Endometrial microvascular endothelial cells (primary cell): ENCODE measurements around the gene ERFE. TPM values are rescaled to one million over a fixed set of nuclear protein-coding genes. Genes with fewer than 3 reads are reported as not detected.

Experiments used
- in situ Hi-C: cut with HindIII; loops from 2 replicates; pipeline ENCODE4 v1.10.0; 2017; ENCODE audit warnings: low sequenced_read_pairs, low pct_unique_long_range_greater_than_20kb; ENCODE audit errors: inconsistent ontology term
- total RNA-seq: library from RNA; depleted of rRNA; stranded (reverse); fragments of >200 nt; gene quantifications from one replicate; pipeline ENCODE4 v1.2.3, GENCODE V29; 2015; ENCODE audit errors: inconsistent ontology term

The ERFE gene
- total RNA-seq, 1 donor from 2014 or later: not detected

DNA sequence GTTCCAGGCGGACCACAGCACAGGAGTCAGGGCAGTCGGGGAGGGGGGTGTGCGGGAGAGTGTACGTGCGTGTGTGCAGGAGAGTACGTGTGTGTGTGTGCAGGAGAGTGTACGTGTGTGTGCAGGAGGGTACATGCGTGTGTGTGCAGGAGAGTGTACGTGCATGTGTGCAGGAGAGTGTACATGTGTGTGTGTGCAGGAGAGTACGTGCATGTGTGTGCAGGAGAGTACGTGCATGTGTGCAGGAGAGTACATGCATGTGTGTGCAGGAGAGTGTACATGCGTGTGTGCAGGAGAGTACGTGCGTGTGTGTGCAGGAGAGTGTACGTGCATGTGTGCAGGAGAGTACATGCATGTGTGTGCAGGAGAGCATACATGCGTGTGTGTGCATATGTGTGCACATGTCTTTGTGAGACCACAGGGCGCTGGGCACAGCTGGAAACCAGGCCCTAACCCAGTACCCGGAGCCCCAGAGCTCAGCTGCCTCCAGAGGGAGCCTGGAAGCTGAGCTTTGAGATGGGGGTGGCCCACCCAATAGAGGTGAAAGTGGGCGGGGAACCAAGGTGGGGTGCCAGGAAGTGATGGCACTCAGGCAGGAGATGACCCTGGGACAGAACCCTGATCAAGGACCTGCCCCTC lies 34.2 kb upstream of the ERFE start:
- in situ Hi-C loops: no loop called here

GRCh38 chr2:238125127-238125885 lies 33.5 kb upstream of the ERFE start:
- in situ Hi-C loops: no loop called here

DNA sequence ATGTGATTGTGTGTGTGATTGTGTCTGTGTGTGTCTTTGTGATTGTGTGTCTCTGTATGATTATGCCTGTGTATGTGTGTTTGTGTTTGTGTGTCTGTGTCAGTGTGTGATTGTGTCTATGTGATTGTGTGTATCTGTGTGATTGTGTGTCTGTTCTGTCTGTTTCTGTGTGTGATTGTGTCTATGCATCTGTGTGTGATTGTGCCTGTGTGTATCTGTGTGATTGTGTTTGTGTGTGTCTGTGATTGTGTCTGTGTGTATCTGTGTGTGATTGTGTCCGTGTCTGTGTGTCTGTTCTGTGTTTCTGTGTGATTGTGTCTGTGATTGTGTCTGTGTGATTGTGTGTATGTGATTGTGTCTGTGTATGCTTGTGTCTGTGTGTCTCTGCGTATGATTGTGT lies 32.4 kb upstream of the ERFE start:
- in situ Hi-C loops: no loop called here

GRCh38 chr2:238126775-238127164 lies 32.0 kb upstream of the ERFE start:
- in situ Hi-C loops: no loop called here

DNA sequence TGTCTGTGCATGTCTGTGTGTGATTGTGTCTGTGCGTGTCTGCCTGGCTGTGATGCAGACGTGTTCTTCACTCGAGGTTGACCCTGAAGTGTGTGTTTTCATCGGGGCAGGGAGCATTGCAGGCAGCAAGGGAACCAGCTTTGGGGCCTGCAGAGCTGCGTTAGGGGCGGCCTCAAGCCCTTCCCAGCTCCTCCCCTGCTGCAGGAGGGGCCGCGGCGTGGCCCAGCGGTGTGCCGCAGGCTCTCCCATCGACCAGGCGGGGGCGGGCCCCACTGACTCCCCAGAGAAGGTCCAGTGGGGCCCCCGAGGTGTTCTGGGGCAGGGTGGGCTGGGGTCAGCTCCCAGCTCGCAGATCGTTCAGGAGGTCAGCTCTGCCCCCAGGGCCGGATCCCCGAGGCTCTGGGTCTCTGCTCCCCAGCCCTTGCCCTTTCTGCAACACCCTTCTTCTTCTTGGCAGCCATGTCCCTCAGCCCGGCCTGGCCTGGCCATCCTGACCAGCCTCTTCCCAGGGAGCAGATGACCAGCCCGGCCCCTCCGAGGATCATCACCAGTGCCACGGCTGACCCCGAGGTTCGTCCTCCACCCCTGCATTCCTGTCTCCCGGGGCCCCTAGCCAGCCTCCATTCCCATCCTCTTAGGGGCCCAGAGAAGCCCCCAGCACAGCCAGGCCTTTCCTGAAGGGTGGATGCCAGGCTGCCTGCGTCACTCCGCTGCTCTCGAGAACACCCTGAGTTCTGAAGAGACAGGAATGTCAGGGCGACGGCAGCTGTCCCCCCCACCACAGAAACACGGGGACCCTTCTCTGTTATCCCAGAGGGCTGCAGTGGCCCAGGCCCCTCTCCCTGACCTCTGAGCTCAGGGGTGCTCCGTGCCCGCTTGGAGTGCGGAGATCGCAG lies 31.4 kb upstream of the ERFE start:
- in situ Hi-C loops: no loop called here

- in situ Hi-C loops: no loop called here
These were observed 30.7 kb upstream of the ERFE start for GRCh38 chr2:238128061-238128440.

GRCh38 chr2:238128534-238129001 lies 30.2 kb upstream of the ERFE start:
- in situ Hi-C loops: no loop called here

- in situ Hi-C loops: no loop called here
These were observed 29.4 kb upstream of the ERFE start for GRCh38 chr2:238129166-238130010.

DNA sequence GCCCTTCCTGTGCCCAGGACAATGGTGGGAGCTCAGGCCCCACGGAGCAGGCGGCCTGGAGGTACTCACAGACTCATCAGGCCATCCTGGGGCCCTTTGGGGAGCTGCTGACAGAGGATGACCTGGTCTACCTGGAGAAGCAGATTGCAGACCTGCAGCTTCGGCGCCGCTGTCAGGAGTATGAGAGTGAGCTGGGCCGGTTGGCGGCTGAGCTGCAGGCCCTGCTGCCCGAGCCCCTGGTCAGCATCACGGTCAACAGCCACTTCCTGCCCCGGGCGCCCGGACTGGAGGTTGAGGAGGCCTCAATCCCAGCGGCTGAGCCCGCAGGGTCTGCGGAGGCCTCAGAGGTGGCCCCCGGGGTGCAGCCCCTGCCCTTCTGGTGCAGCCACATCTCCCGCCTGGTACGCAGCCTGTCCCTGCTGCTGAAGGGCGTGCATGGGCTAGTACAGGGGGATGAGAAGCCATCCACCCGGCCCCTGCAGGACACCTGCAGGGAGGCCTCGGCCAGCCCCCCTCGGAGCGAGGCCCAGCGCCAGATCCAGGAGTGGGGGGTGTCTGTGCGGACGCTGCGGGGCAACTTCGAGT lies 28.6 kb upstream of the ERFE start:
- in situ Hi-C loops: no loop called here

- in situ Hi-C loops: no loop called here
These were observed 27.8 kb upstream of the ERFE start for GRCh38 chr2:238130696-238131628.

DNA sequence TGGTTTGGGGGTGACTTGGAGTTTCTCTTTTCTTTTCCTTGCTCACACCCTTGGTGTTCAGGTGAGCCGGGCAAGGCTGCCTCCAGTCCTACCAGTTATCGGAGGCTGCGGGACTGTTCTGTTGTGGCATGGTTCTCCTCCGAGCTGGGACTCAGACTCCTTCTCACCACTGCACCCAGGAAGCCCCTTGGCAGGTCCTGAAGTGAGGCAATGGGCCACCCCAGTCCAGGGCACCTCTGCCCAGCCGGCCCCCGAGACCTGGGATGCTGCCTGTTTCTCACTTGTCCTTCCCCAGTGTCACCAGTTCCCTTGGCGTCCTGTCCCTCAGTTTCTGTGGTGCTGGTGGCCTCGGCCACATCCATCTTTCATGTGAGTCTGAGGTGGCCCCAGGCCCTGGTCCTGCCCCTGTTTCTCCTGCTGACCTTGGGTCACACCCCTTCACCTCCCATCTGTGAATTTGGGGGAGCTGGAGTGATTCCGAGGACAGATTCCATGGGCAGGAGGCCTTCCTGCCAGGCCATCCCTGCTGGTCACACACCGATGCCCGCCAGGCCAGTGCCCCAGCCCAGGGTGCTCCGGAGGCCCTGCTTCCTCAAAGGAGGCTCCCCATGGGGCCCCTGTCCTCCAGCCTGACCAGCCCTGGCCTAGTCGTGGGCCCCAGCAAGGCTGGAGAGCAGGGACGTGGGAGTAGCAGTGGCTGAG lies 26.9 kb upstream of the ERFE start:
- in situ Hi-C loops: no loop called here

- in situ Hi-C loops: no loop called here
These were observed 26.0 kb upstream of the ERFE start for GRCh38 chr2:238132463-238133450.

DNA sequence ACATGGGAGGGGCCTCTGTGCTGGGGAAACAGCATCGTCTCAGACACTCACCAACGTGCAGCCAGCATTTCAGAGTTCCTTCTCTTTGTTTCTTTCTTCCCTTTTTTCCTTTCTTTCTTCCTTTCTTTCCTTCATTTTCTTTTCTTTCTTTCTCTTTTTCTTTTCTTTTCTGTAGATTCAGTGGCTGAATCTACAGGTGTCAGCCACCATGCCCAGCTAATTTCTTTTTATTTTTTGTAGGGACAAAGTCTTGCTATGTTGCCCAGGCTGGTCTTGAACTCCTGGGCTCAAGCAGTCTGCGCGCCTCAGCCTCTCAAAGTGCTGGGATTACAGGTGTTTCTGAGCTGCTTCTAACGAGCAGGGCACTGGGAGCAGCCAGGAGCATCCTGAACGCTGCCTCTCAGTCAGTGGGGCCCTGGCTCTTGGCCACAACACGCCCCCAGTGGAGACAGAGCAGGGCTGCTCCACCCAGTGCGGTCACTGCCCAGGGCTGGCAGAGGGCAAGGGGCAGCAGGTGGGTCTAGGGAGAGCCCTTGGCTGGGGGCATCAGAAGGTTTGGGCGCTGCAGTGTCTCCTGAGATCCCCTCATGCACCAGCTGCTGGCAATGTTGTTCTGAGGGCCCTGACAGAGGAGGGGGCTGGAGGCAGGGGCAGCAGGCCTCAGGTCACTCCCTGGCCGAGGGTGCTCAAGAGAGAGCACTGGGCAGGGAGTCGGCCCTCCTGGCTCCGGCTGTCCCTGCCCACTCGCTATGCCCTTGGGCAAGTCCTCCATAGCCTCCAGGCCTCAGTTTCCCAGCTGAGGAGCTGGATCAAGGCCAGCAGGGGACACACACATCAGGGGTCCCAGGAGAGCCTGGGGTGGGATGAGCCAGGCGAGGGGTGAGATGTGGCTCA lies 25.0 kb upstream of the ERFE start:
- in situ Hi-C loops: no loop called here

- in situ Hi-C loops: no loop called here
These were observed 24.4 kb upstream of the ERFE start for GRCh38 chr2:238134393-238134785.

DNA sequence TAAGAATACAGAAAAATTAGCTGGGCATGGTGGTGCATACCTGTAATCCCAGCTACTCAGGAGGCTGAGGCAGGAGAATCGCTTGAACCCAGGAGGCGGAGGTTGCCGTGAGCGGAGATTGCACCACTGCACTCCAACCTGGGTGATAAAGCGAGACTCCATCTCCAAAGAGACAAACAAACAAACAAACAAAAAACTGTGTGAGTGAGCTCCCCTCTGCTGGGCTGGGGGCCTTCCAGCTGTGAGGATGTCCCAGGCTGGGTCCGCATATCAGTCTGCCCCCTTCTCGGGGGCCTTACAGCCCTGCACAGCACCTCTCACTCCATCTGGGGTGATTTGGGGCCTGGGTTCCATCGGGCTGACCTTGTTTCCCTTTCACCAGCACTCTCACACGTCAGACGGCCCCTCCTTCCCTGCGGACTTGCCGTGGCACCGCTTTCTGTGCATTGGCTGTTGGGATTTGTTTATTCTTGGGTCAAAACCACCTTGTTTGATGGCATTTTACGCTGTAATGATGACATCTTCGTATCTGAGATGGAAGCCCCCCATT lies 23.1 kb upstream of the ERFE start:
- in situ Hi-C loops: no loop called here
